GM23338 (cell line): Measurements from ENCODE around the gene AQP4. TPM values are rescaled to one million over a fixed set of nuclear protein-coding genes. Genes with fewer than 3 reads are reported as not detected.

Source experiments
- ATAC-seq: fragments of 200-7000 bp; cut with Tn5 transposase; 3 replicates; pipeline ENCODE4 v1.9.1; 2020
- DNase-seq: peaks from one replicate; pipeline ENCODE4 v3.0.0-alpha.2; 2015; ENCODE audit warnings: low spot score
- H2AFZ ChIP-seq: fragments of 200-600 bp; sonication (generic); 2 replicates; pipeline ENCODE4 v1.8.0; 2016; ENCODE audit warnings: antibody characterized with exemption, mild to moderate bottlenecking, moderate library complexity
- H3F3A ChIP-seq: fragments of 200-600 bp; sonication (generic); replicated peaks from 2 replicates; pipeline ENCODE4 v1.8.0; 2017; ENCODE audit warnings: antibody characterized with exemption, mixed run types, low read depth
- H3K27ac ChIP-seq: fragments of 200-600 bp; sonication (generic); 2 replicates; pipeline ENCODE4 v1.6.1; 2016; ENCODE audit warnings: low read depth
- H3K27me3 ChIP-seq: fragments of 200-600 bp; sonication (generic); 2 replicates; pipeline ENCODE4 v1.8.0; 2016; ENCODE audit warnings: mild to moderate bottlenecking, mixed run types, moderate library complexity; ENCODE audit not compliant: insufficient read depth
- H3K36me3 ChIP-seq: fragments of 200-600 bp; sonication (generic); 2 replicates; pipeline ENCODE4 v1.8.0; 2016; ENCODE audit warnings: mild to moderate bottlenecking; ENCODE audit not compliant: insufficient read depth
- H3K4me1 ChIP-seq: fragments of 200-600 bp; sonication (generic); 2 replicates; pipeline ENCODE4 v1.8.0; 2016; ENCODE audit warnings: mild to moderate bottlenecking, moderate library complexity; ENCODE audit not compliant: insufficient read depth
- H3K4me2 ChIP-seq: fragments of 200-600 bp; sonication (generic); 2 replicates; pipeline ENCODE4 v1.7.1; 2017; ENCODE audit warnings: mixed run types
- H3K4me3 ChIP-seq: fragments of 200-600 bp; sonication (generic); 2 replicates; pipeline ENCODE4 v1.6.1; 2016; ENCODE audit warnings: mixed run types
- H3K79me2 ChIP-seq: fragments of 200-600 bp; sonication (generic); replicated peaks from 2 replicates; pipeline ENCODE4 v1.8.0; 2017; ENCODE audit warnings: mild to moderate bottlenecking; ENCODE audit not compliant: insufficient read depth
- H3K9me2 ChIP-seq: fragments of 200-600 bp; sonication (generic); 2 replicates; pipeline ENCODE4 v1.8.0; 2017; ENCODE audit not compliant: insufficient read depth
- H4K20me1 ChIP-seq: fragments of 200-600 bp; sonication (generic); replicated peaks from 2 replicates; pipeline ENCODE4 v1.8.0; 2017; ENCODE audit warnings: mild to moderate bottlenecking; ENCODE audit not compliant: insufficient read depth
- H3K27ac Mint-ChIP-seq: 2 replicates; pipeline ENCODE4 v1.8.0; 2020; ENCODE audit warnings: inconsistent platforms, mild to moderate bottlenecking, moderate library complexity, mixed read lengths
- H3K27me3 Mint-ChIP-seq: 3 replicates; pipeline ENCODE4 v1.8.0; 2022; ENCODE audit warnings: low read depth, mild to moderate bottlenecking, moderate library complexity, mixed read lengths, inconsistent platforms; ENCODE audit not compliant: insufficient read depth, poor library complexity
- H3K36me3 Mint-ChIP-seq: 3 replicates; pipeline ENCODE4 v1.8.0; 2021; ENCODE audit warnings: low read depth, mild to moderate bottlenecking, inconsistent platforms, moderate library complexity, mixed read lengths
- H3K4me1 Mint-ChIP-seq: 3 replicates; pipeline ENCODE4 v1.8.0; 2020; ENCODE audit warnings: mild to moderate bottlenecking, inconsistent platforms, mixed read lengths
- H3K4me3 Mint-ChIP-seq: 3 replicates; pipeline ENCODE4 v1.8.0; 2021; ENCODE audit warnings: moderate library complexity, mild to moderate bottlenecking, inconsistent platforms, mixed read lengths
- H3K9me3 Mint-ChIP-seq: 3 replicates; pipeline ENCODE4 v1.8.0; 2020; ENCODE audit warnings: moderate library complexity, mild to moderate bottlenecking, inconsistent platforms, mixed read lengths
- EZH2phosphoT487 ChIP-seq: fragments of 200-600 bp; sonication (generic); IDR thresholded peaks from one replicate; pipeline ENCODE4 v1.8.1; 2018; ENCODE audit warnings: antibody characterized with exemption; ENCODE audit not compliant: unreplicated experiment
- JUNB ChIP-seq: IDR thresholded peaks from one replicate; pipeline ENCODE4 v1.6.1; 2016; ENCODE audit warnings: antibody characterized with exemption; ENCODE audit not compliant: unreplicated experiment
- NANOG ChIP-seq: IDR thresholded peaks from 2 replicates; pipeline ENCODE4 v1.6.1; 2016; ENCODE audit warnings: antibody characterized with exemption, borderline replicate concordance
- STAT1 ChIP-seq: IDR thresholded peaks from one replicate; pipeline ENCODE4 v1.6.1; 2016; ENCODE audit warnings: antibody characterized with exemption; ENCODE audit not compliant: unreplicated experiment
- ZNF331 ChIP-seq: fragments of 250-450 bp; sonication (Bioruptor Pico); IDR thresholded peaks from 2 replicates; pipeline ENCODE4 v1.5.0; 2020; ENCODE audit warnings: low read depth, mild to moderate bottlenecking, moderate library complexity
- polyA plus RNA-seq: library from polyadenylated mRNA; unstranded; fragments of >200 nt; fragmentation: Nextera tagmentation; extraction: Ambion mirVana; gene quantifications from 2 replicates; pipeline ENCODE4 v1.2.1, GENCODE V29; 2016
- total RNA-seq: library from RNA; depleted of rRNA; stranded (reverse); fragments of >200 nt; shearing (Covaris generic); gene quantifications from 2 replicates; pipeline ENCODE4 v1.2.3, GENCODE V29; 2014
- TF ChIP-seq, protein P1 (sequence below): IDR thresholded peaks from 2 replicates; pipeline ENCODE4 v1.6.1; 2016; ENCODE audit warnings: antibody characterized with exemption
- TF ChIP-seq, protein P2 (sequence below): IDR thresholded peaks from one replicate; pipeline ENCODE4 v1.6.1; 2018; ENCODE audit warnings: antibody characterized with exemption; ENCODE audit not compliant: unreplicated experiment

Gene AQP4
- total and polyA plus RNA-seq, 2 experiments from 2014 or later: 1.1 to 3.8 TPM

DNA sequence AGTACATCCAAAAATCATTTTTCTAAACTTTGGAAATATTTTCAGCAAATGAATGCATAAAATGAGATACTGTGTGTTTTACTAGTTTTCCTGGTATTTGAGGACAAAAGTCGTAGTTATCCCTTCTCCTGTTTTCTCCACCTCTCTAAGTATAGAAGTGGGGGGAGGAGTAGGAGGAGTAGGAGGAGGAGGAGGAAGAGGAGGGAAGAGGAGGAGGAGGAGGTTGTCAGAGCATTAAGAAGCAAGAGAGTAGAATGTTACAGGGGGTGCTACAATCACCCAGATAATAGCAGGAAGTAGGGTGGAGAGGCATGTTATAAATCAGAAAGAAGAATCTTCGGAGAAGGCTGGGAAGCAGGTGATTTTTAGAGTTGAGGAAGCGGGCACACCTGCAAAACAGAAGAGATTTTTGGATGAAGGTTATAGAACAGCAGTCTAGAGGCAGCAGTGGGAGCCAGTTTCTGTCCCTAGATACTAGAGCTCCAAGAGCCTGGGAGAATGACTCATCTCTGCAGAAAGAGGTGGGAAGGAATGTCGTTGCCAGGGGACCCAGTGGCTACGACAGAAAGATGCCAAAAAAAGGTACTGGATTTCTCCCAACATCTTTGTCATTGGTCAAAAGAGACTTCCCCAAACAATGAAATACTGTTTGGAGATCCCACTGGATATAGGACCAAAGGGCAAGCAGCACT lies 44.2 kb upstream of the AQP4 start:
- no peak overlapping the region for H3K4me3 Mint-ChIP-seq
- peaks cover 1% of the 10 kb centered on the region for H3K27me3 Mint-ChIP-seq
- no peak overlapping the region for H3K27ac Mint-ChIP-seq
- peaks cover 6% of the 10 kb centered on the region for H3K9me3 Mint-ChIP-seq
- Histone ChIP-seq H3K27me3 (no peaks in the 10 kb centered on the region), H3K27ac (no peak overlapping the region), H4K20me1 (no peaks in the 10 kb centered on the region), H3F3A (no peaks in the 10 kb centered on the region), H3K4me1 (no peaks in the 10 kb centered on the region), H3K4me2 (no peak overlapping the region), H2AFZ (no peak overlapping the region), H3K4me3 (no peak overlapping the region), H3K79me2 (no peaks in the 10 kb centered on the region), H3K36me3 (no peaks in the 10 kb centered on the region), H3K9me2 (peaks cover 11% of the 10 kb centered on the region; the same call in 1 of the 2 replicates)
- no peaks in the 10 kb centered on the region for H3K36me3 Mint-ChIP-seq
- DNase-seq: peak; percentile 75
- peaks cover 12% of the 10 kb centered on the region for H3K4me1 Mint-ChIP-seq
- peak; percentile 72 for ATAC-seq
- TF ChIP-seq NANOG (no peak), ZNF331 (CRISPR knock-in tag) (no peak), EZH2phosphoT487 (no peak), JUNB (no peak)
- TF ChIP-seq, protein P1, sequence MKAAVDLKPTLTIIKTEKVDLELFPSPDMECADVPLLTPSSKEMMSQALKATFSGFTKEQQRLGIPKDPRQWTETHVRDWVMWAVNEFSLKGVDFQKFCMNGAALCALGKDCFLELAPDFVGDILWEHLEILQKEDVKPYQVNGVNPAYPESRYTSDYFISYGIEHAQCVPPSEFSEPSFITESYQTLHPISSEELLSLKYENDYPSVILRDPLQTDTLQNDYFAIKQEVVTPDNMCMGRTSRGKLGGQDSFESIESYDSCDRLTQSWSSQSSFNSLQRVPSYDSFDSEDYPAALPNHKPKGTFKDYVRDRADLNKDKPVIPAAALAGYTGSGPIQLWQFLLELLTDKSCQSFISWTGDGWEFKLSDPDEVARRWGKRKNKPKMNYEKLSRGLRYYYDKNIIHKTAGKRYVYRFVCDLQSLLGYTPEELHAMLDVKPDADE: no peak

DNA sequence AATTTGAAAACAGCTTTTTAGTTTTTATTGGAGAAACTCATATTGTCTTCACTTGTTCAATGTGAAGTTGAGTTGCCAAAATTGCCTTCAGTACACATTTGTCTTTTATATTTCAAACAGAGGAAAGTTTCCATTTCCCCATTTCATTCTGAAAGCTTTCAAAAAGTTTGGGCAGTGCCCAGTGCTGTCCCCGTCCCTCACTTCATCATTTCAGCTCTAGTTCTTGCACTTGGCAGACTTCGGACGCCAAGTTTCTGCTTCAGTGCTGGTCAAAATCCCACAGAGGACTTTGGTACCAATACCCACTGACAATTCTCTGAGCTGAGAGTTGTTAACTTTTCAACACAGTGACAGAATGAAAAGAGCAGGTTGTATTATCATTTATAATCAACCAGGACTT lies 43.4 kb upstream of the AQP4 start:
- ATAC-seq (no peak), DNase-seq (no peak)
- H3K27ac Mint-ChIP-seq: no peak overlapping the region
- H2AFZ ChIP-seq: no peak overlapping the region
- H3K79me2 ChIP-seq: no peaks in the 10 kb centered on the region
- peaks cover 12% of the 10 kb centered on the region for H3K4me1 Mint-ChIP-seq
- H3K27ac ChIP-seq: no peak overlapping the region
- no peak for TF ChIP-seq JUNB
- TF ChIP-seq NANOG: no peak
- no peak for TF ChIP-seq STAT1
- TF ChIP-seq, protein P2, sequence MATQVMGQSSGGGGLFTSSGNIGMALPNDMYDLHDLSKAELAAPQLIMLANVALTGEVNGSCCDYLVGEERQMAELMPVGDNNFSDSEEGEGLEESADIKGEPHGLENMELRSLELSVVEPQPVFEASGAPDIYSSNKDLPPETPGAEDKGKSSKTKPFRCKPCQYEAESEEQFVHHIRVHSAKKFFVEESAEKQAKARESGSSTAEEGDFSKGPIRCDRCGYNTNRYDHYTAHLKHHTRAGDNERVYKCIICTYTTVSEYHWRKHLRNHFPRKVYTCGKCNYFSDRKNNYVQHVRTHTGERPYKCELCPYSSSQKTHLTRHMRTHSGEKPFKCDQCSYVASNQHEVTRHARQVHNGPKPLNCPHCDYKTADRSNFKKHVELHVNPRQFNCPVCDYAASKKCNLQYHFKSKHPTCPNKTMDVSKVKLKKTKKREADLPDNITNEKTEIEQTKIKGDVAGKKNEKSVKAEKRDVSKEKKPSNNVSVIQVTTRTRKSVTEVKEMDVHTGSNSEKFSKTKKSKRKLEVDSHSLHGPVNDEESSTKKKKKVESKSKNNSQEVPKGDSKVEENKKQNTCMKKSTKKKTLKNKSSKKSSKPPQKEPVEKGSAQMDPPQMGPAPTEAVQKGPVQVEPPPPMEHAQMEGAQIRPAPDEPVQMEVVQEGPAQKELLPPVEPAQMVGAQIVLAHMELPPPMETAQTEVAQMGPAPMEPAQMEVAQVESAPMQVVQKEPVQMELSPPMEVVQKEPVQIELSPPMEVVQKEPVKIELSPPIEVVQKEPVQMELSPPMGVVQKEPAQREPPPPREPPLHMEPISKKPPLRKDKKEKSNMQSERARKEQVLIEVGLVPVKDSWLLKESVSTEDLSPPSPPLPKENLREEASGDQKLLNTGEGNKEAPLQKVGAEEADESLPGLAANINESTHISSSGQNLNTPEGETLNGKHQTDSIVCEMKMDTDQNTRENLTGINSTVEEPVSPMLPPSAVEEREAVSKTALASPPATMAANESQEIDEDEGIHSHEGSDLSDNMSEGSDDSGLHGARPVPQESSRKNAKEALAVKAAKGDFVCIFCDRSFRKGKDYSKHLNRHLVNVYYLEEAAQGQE: no peak
- H3K4me3 Mint-ChIP-seq: no peak overlapping the region
- H3K27me3 ChIP-seq: no peaks in the 10 kb centered on the region
- H3K36me3 Mint-ChIP-seq: peaks cover 6% of the 10 kb centered on the region
- peaks cover 11% of the 10 kb centered on the region; the same call in 1 of the 2 replicates for H3K9me2 ChIP-seq
- no peaks in the 10 kb centered on the region for H3F3A ChIP-seq
- H4K20me1 ChIP-seq: no peaks in the 10 kb centered on the region
- H3K36me3 ChIP-seq: peaks cover 4% of the 10 kb centered on the region; the same call in 1 of the 2 replicates
- no peak overlapping the region for H3K4me3 ChIP-seq
- H3K4me2 ChIP-seq: no peak overlapping the region
- no peaks in the 10 kb centered on the region for H3K4me1 ChIP-seq
- H3K27me3 Mint-ChIP-seq: peaks cover 1% of the 10 kb centered on the region
- H3K9me3 Mint-ChIP-seq: peaks cover 15% of the 10 kb centered on the region
